OCI-LY7 (cell line): Measurements from ENCODE around the gene NEUROG2. TPM values are rescaled to one million over a fixed set of nuclear protein-coding genes. Genes with fewer than 3 reads are reported as not detected.

Experiments used
- BruUV-seq: library from RNA; stranded (reverse); fragments of 400-500 nt; replicated peaks from 2 replicates; lab custom pipeline; 2021; lab: Mats Ljungman, UMichigan
- CTCF ChIA-PET: fragments of 300-600 bp; sonication (Branson Sonifier 250); formaldehyde crosslinking; loops from one replicate; lab custom pipeline; 2022; ENCODE audit warnings: antibody characterized with exemption; ENCODE audit not compliant: unreplicated experiment; lab: Charles Lee
- POLR2A ChIA-PET: fragments of 300-600 bp; sonication (Branson Sonifier 250); formaldehyde crosslinking; loops from one replicate; lab custom pipeline; 2022; ENCODE audit warnings: antibody characterized with exemption; lab: Charles Lee
- DNase-seq: peaks from one replicate; pipeline ENCODE4 v3.0.0-alpha.2; 2015; ENCODE audit warnings: low spot score
- H2AFZ ChIP-seq: fragments of 200-600 bp; sonication (generic), shearing (Covaris generic); 2 replicates; pipeline ENCODE4 v1.6.1; 2014; ENCODE audit warnings: mild to moderate bottlenecking, antibody characterized with exemption, low read length, moderate library complexity
- H3K27ac ChIP-seq: fragments of 200-600 bp; sonication (generic); 2 replicates; pipeline ENCODE4 v1.5.1; 2014; ENCODE audit warnings: mixed run types, low read depth, mild to moderate bottlenecking, moderate library complexity, low read length, inconsistent platforms; ENCODE audit not compliant: poor library complexity, severe bottlenecking
- H3K36me3 ChIP-seq: fragments of 200-600 bp; sonication (generic); 2 replicates; pipeline ENCODE4 v1.6.1; 2014; ENCODE audit warnings: mild to moderate bottlenecking, antibody characterized with exemption, low read length, moderate library complexity, mixed read lengths; ENCODE audit not compliant: insufficient read depth
- H3K4me1 ChIP-seq: fragments of 200-600 bp; sonication (generic); 2 replicates; pipeline ENCODE4 v1.5.1; 2014; ENCODE audit warnings: mild to moderate bottlenecking, low read length; ENCODE audit not compliant: insufficient read depth, poor library complexity, severe bottlenecking
- H3K4me2 ChIP-seq: fragments of 200-600 bp; sonication (generic); 2 replicates; pipeline ENCODE4 v1.6.1; 2014; ENCODE audit warnings: mild to moderate bottlenecking, low read length
- H3K4me3 ChIP-seq: fragments of 200-600 bp; sonication (generic); 2 replicates; pipeline ENCODE4 v1.5.1; 2014; ENCODE audit warnings: mild to moderate bottlenecking, low read depth, low read length; ENCODE audit not compliant: poor library complexity, severe bottlenecking
- H3K79me2 ChIP-seq: fragments of 200-600 bp; sonication (generic); 2 replicates; pipeline ENCODE4 v1.6.1; 2016; ENCODE audit warnings: low read depth, mild to moderate bottlenecking, low read length, moderate library complexity, mixed read lengths; ENCODE audit not compliant: insufficient read depth
- H3K9me2 ChIP-seq: fragments of 200-600 bp; sonication (generic); 2 replicates; pipeline ENCODE4 v1.6.1; 2016; ENCODE audit warnings: mild to moderate bottlenecking, low read length, mixed read lengths; ENCODE audit not compliant: insufficient read depth
- H3K9me3 ChIP-seq: fragments of 200-600 bp; sonication (generic); 2 replicates; pipeline ENCODE4 v1.6.1; 2014; ENCODE audit warnings: mild to moderate bottlenecking, mixed run types, low read length, mixed read lengths
- H4K20me1 ChIP-seq: fragments of 200-600 bp; sonication (generic); 2 replicates; pipeline ENCODE4 v1.6.1; 2014; ENCODE audit warnings: mild to moderate bottlenecking, antibody characterized with exemption, low read length, moderate library complexity, mixed read lengths; ENCODE audit not compliant: insufficient read depth
- EZH2phosphoT487 ChIP-seq: fragments of 200-600 bp; sonication (generic); IDR thresholded peaks from 2 replicates; pipeline ENCODE4 v1.6.1; 2018; ENCODE audit warnings: low read depth, borderline replicate concordance, mild to moderate bottlenecking, mixed run types, antibody characterized with exemption, low read length, moderate library complexity, mixed read lengths
- intact Hi-C: fragments of 100-400 bp; cut with micrococcal nuclease; formaldehyde crosslinking; loops from one replicate; pipeline ENCODE4 v1.10.0; 2022; ENCODE audit not compliant: unreplicated experiment
- total RNA-seq, 2 experiments: library from RNA; depleted of rRNA in 1 of 2; stranded (reverse); fragments of >200 nt in 1 of 2; shearing (Covaris generic) in 1 of 2; gene quantifications; 2 replicates each; pipeline ENCODE4 v1.2.3, GENCODE V29; 2014 to 2022
- TF ChIP-seq, protein P1 (sequence below): fragments of 200-600 bp; sonication (generic); conservative IDR thresholded peaks from 2 replicates; pipeline ENCODE4 v1.5.1; 2014; ENCODE audit warnings: mild to moderate bottlenecking, antibody characterized with exemption, low read length, moderate library complexity, mixed read lengths

NEUROG2 gene
- total RNA-seq, 2 experiments from 2014 or later: 0.06 TPM; not detected in 1

DNA sequence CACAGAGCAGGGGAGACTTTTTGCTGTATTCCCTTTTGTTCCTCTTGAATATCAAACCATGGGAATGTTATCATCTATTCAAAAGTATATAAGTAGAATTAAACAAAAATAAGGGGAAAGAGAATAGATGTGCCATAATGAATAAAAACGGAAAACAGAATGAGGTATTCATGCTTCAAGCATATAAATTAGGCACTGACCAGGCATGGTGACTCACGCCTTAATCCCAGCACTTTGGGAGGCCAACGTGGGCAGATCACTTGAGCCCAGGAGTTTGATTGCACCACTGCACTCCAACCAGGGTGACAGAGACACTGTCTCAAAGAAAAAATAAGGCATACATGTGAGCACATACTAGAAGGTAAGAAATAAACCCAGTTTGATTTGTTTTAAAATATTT, 16.3 kb upstream of the NEUROG2 start:
- no peak for TF ChIP-seq EZH2phosphoT487
- TF ChIP-seq, protein P1, sequence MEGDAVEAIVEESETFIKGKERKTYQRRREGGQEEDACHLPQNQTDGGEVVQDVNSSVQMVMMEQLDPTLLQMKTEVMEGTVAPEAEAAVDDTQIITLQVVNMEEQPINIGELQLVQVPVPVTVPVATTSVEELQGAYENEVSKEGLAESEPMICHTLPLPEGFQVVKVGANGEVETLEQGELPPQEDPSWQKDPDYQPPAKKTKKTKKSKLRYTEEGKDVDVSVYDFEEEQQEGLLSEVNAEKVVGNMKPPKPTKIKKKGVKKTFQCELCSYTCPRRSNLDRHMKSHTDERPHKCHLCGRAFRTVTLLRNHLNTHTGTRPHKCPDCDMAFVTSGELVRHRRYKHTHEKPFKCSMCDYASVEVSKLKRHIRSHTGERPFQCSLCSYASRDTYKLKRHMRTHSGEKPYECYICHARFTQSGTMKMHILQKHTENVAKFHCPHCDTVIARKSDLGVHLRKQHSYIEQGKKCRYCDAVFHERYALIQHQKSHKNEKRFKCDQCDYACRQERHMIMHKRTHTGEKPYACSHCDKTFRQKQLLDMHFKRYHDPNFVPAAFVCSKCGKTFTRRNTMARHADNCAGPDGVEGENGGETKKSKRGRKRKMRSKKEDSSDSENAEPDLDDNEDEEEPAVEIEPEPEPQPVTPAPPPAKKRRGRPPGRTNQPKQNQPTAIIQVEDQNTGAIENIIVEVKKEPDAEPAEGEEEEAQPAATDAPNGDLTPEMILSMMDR: no peak
- Histone ChIP-seq H3K9me2 (no peaks in the 10 kb centered on the region), H3K79me2 (no peaks in the 10 kb centered on the region), H3K9me3 (no peaks in the 10 kb centered on the region), H2AFZ (no peak overlapping the region), H3K36me3 (no peaks in the 10 kb centered on the region), H3K4me3 (no peak overlapping the region), H3K4me2 (no peak overlapping the region), H4K20me1 (no peaks in the 10 kb centered on the region), H3K27ac (no peak overlapping the region), H3K4me1 (no peaks in the 10 kb centered on the region)
- POLR2A ChIA-PET: no interaction called here
- no TSS peak for BruUV-seq
- intact Hi-C loops: no loop called here
- CTCF ChIA-PET: no interaction called here
- no peak for DNase-seq

DNA sequence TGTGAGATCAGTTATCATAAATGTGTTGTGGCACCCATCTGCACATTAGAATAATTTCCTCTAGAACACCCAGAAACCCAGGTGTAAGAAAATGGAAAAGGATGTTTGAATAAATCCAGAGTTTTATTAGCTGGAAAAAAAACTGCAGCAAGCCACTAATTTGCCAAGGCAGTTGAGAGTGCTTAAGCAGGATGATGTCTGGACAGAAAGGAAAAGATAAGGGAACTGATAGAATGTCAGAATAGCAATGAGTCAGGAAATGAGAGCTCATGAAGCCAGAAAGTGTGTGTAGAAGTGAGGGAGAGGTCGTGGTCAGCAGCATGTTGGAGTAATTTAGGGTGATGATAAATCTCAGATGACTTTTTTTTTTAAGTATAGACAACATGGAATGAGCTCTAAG, 15.2 kb upstream of the NEUROG2 start:
- Histone ChIP-seq H3K9me2 (no peaks in the 10 kb centered on the region), H3K36me3 (no peaks in the 10 kb centered on the region), H4K20me1 (no peaks in the 10 kb centered on the region), H3K4me1 (no peaks in the 10 kb centered on the region), H3K4me3 (no peak overlapping the region), H3K79me2 (no peaks in the 10 kb centered on the region), H3K9me3 (no peaks in the 10 kb centered on the region), H3K27ac (no peak overlapping the region), H3K4me2 (no peak overlapping the region), H2AFZ (no peak overlapping the region)
- ChIA-PET POLR2A (interaction anchor here (0.5 to 1.0 kb wide), 4 partner anchors 9 to 155 kb away, joined by 3 to 4 read pairs (median 3); no protein-coding TSS in a partner anchor), CTCF (no interaction called here)
- intact Hi-C loops: no loop called here
- no peak for DNase-seq
- no TSS peak for BruUV-seq
- TF ChIP-seq EZH2phosphoT487: no peak
- TF ChIP-seq, protein P1: no peak

DNA sequence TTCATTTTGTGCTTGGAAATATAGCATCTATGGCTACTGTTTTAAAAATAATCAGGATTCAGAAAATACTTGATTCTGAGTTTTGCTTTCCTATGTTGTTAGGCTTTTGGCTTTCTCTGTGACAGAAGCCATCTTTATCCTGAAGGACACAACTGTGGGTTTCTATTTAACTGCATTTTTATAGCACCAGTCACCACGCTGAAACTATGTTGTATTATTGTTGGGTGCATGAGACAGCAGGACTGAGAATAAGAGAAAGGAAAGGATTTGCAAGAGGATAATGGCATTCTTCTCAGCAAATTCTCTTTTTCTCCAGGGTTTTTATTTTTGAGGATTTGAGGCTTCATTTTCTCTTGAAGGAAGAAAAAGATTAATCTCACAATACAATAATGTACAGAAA, 10.1 kb upstream of the NEUROG2 start:
- Histone ChIP-seq H4K20me1 (no peaks in the 10 kb centered on the region), H3K4me3 (no peak overlapping the region), H3K36me3 (no peaks in the 10 kb centered on the region), H3K27ac (no peak overlapping the region), H2AFZ (no peak overlapping the region), H3K4me1 (peaks cover 20% of the 10 kb centered on the region), H3K79me2 (no peaks in the 10 kb centered on the region), H3K9me3 (no peaks in the 10 kb centered on the region), H3K4me2 (no peak overlapping the region), H3K9me2 (no peaks in the 10 kb centered on the region)
- intact Hi-C loops: no loop called here
- no peak for DNase-seq
- TF ChIP-seq, protein P1: no peak
- no peak for TF ChIP-seq EZH2phosphoT487
- ChIA-PET CTCF (no interaction called here), POLR2A (no interaction called here)
- BruUV-seq: no TSS peak
